Activated CD8-positive, alpha-beta memory T cell treated with anti-CD3 and anti-CD28 coated beads, Interleukin-2, amount 10 ng/mL, durations not matched to agents 7 days and 5 days (primary cell): ENCODE results near the gene RASGRP4. TPM values are rescaled to one million over a fixed set of nuclear protein-coding genes. Genes with fewer than 3 reads are reported as not detected.

ENCODE experiments used
- ATAC-seq: fragments of 150-1000 bp; cut with Tn5 transposase; one replicate; pipeline ENCODE4 v1.10.0; 2021; ENCODE audit warnings: moderate library complexity
- CTCF ChIA-PET: fragments of 350-600 bp; sonication (Branson Sonifier 250); formaldehyde crosslinking; loops from one replicate; lab custom pipeline; 2021; ENCODE audit warnings: antibody characterized with exemption; lab: Charles Lee
- DNase-seq: peaks from one replicate; pipeline ENCODE4 v3.0.0-alpha.2; 2020
- H3K27ac Mint-ChIP-seq: one replicate; pipeline ENCODE4 v1.8.0; 2021; ENCODE audit warnings: mild to moderate bottlenecking, mixed read lengths
- H3K27me3 Mint-ChIP-seq: one replicate; pipeline ENCODE4 v1.8.0; 2021; ENCODE audit warnings: mixed read lengths
- H3K36me3 Mint-ChIP-seq: one replicate; pipeline ENCODE4 v1.8.0; 2021; ENCODE audit warnings: mild to moderate bottlenecking, mixed read lengths
- H3K4me1 Mint-ChIP-seq: one replicate; pipeline ENCODE4 v1.8.0; 2021; ENCODE audit warnings: mixed read lengths
- H3K4me3 Mint-ChIP-seq: one replicate; pipeline ENCODE4 v1.8.0; 2021; ENCODE audit warnings: mild to moderate bottlenecking, moderate library complexity, mixed read lengths
- H3K9me3 Mint-ChIP-seq: one replicate; pipeline ENCODE4 v1.8.0; 2022; ENCODE audit warnings: low read depth, mixed read lengths
- total RNA-seq, 2 experiments: library from RNA; stranded (reverse); gene quantifications; one replicate each; pipeline ENCODE4 v1.2.3, GENCODE V29; 2021

The RASGRP4 gene
- total RNA-seq, 2 experiments from 2014 or later, result 1.4 to 1.6 TPM

- Mint-ChIP-seq H3K36me3 (peaks cover 14% of the 10 kb centered on the region), H3K4me3 (peak within 1 kb of the TSS; percentile 77), H3K9me3 (no peaks in the 10 kb centered on the region), H3K4me1 (peaks cover 13% of the 10 kb centered on the region), H3K27me3 (peaks cover 8% of the 10 kb centered on the region), H3K27ac (peak within 1 kb of the TSS; percentile 90)
- DNase-seq (peak; percentile 98), ATAC-seq (peak; percentile 98)
- CTCF ChIA-PET, result interaction anchor here (0.6 to 4.5 kb wide), 76 partner anchors 10 to 1042 kb away, joined by 3 to 57 read pairs (median 4); partner anchors contain the start of genes ACTN4, CATSPERG, ECH1 and EIF3K
Measured at GRCh38 chr19:38402967-38403674, 22.9 kb downstream of the RASGRP4 start, which contains the start of gene FAM98C. Gene FAM98C (plus strand): TSS chr19:38403093. CDS start chr19:38403154, 61 bp downstream.

GRCh38 chr19:38402623-38402966, 23.4 kb downstream of the RASGRP4 start:
- DNase-seq, result no peak

GRCh38 chr19:38401148-38401547, 24.9 kb downstream of the RASGRP4 start:
- Mint-ChIP-seq H3K36me3 (peaks cover 4% of the 10 kb centered on the region), H3K9me3 (no peaks in the 10 kb centered on the region), H3K4me1 (peaks cover 20% of the 10 kb centered on the region), H3K27me3 (peaks cover 16% of the 10 kb centered on the region), H3K27ac (no peak overlapping the region), H3K4me3 (no peak overlapping the region)
- no peak for DNase-seq
- CTCF ChIA-PET, result interaction anchor here (4.5 kb wide), 1 partner anchor 529 kb away, joined by 42 read pairs; the partner anchor contains the start of genes MRPS12 and SARS2
- ATAC-seq, result no peak

More at GRCh38 chr19:38402623-38402966, 23.4 kb downstream of the RASGRP4 start:
- CTCF ChIA-PET, result interaction anchor here (0.5 to 4.5 kb wide), 74 partner anchors 9 to 1043 kb away, joined by 3 to 57 read pairs (median 4); partner anchors contain the start of genes ACTN4, CATSPERG, ECH1 and EIF3K
- no peaks in the 10 kb centered on the region for H3K9me3 Mint-ChIP-seq
- peaks cover 12% of the 10 kb centered on the region for H3K36me3 Mint-ChIP-seq
- H3K27ac Mint-ChIP-seq, result peak overlapping the region; percentile 90
- H3K4me1 Mint-ChIP-seq, result peaks cover 13% of the 10 kb centered on the region
- H3K4me3 Mint-ChIP-seq, result peak overlapping the region; percentile 77
- H3K27me3 Mint-ChIP-seq, result peaks cover 8% of the 10 kb centered on the region
- ATAC-seq, result no peak

GRCh38 chr19:38400361-38400760, 25.7 kb downstream of the RASGRP4 start:
- H3K27ac Mint-ChIP-seq, result no peak overlapping the region
- CTCF ChIA-PET, result interaction anchor here (1.1 kb wide), 1 partner anchor 221 kb away, joined by 3 read pairs; no protein-coding TSS in a partner anchor
- peaks cover 16% of the 10 kb centered on the region for H3K27me3 Mint-ChIP-seq
- DNase-seq, result no peak
- no peak overlapping the region for H3K4me3 Mint-ChIP-seq
- peaks cover 2% of the 10 kb centered on the region for H3K36me3 Mint-ChIP-seq
- H3K9me3 Mint-ChIP-seq, result no peaks in the 10 kb centered on the region
- no peak for ATAC-seq
- H3K4me1 Mint-ChIP-seq, result peaks cover 21% of the 10 kb centered on the region

- CTCF ChIA-PET, result interaction anchor here (1.1 kb wide), 1 partner anchor 222 kb away, joined by 3 read pairs; no protein-coding TSS in a partner anchor
- Mint-ChIP-seq H3K4me3 (no peak overlapping the region), H3K27ac (no peak overlapping the region), H3K9me3 (no peaks in the 10 kb centered on the region), H3K36me3 (no peaks in the 10 kb centered on the region), H3K27me3 (peaks cover 16% of the 10 kb centered on the region), H3K4me1 (peaks cover 22% of the 10 kb centered on the region)
- DNase-seq (no peak), ATAC-seq (no peak)
Measured at GRCh38 chr19:38399537-38399936, 26.5 kb downstream of the RASGRP4 start.

GRCh38 chr19:38399081-38399480, 26.9 kb downstream of the RASGRP4 start:
- Mint-ChIP-seq H3K4me3 (no peak overlapping the region), H3K27ac (no peak overlapping the region)

GRCh38 chr19:38395381-38396114, 30.5 kb downstream of the RASGRP4 start:
- Mint-ChIP-seq H3K4me3 (peak overlapping the region; percentile 67), H3K27me3 (peaks cover 46% of the 10 kb centered on the region), H3K36me3 (no peaks in the 10 kb centered on the region), H3K4me1 (peaks cover 16% of the 10 kb centered on the region), H3K9me3 (no peaks in the 10 kb centered on the region), H3K27ac (peak overlapping the region; percentile 39)
- CTCF ChIA-PET, result interaction anchor here (0.7 to 4.3 kb wide), 6 partner anchors 8 to 161 kb away, joined by 3 to 26 read pairs (median 4); partner anchors contain the start of genes FAM98C and PSMD8
- ATAC-seq, result peak; percentile 82
- DNase-seq, result peak; percentile 55

More at GRCh38 chr19:38399081-38399480, 26.9 kb downstream of the RASGRP4 start:
- CTCF ChIA-PET, result no interaction called here
- Mint-ChIP-seq H3K36me3 (no peaks in the 10 kb centered on the region), H3K27me3 (peaks cover 19% of the 10 kb centered on the region), H3K4me1 (peaks cover 23% of the 10 kb centered on the region), H3K9me3 (no peaks in the 10 kb centered on the region)
- DNase-seq, result no peak
- no peak for ATAC-seq

- H3K9me3 Mint-ChIP-seq, result no peaks in the 10 kb centered on the region
- CTCF ChIA-PET, result interaction anchor here (0.6 to 4.3 kb wide), 5 partner anchors 9 to 240 kb away, joined by 3 to 26 read pairs (median 4); partner anchors contain the start of genes FAM98C and PSMD8
- ATAC-seq (peak; percentile 83), DNase-seq (peak; percentile 89)
- no peaks in the 10 kb centered on the region for H3K36me3 Mint-ChIP-seq
- H3K4me1 Mint-ChIP-seq, result peaks cover 19% of the 10 kb centered on the region
- H3K4me3 Mint-ChIP-seq, result peak overlapping the region; percentile 67
- peak overlapping the region; percentile 39 for H3K27ac Mint-ChIP-seq
- H3K27me3 Mint-ChIP-seq, result peaks cover 50% of the 10 kb centered on the region
Measured at GRCh38 chr19:38394488-38394887, 31.5 kb downstream of the RASGRP4 start.

GRCh38 chr19:38392707-38393308, 33.2 kb downstream of the RASGRP4 start:
- Mint-ChIP-seq H3K27me3 (peaks cover 53% of the 10 kb centered on the region), H3K9me3 (no peaks in the 10 kb centered on the region), H3K4me3 (no peak overlapping the region), H3K4me1 (peaks cover 26% of the 10 kb centered on the region), H3K36me3 (no peaks in the 10 kb centered on the region), H3K27ac (no peak overlapping the region)
- CTCF ChIA-PET, result interaction anchor here (0.7 to 4.3 kb wide), 2 partner anchors 10 to 489 kb away, joined by 3 to 26 read pairs; partner anchors contain the start of gene FAM98C
- DNase-seq (no peak), ATAC-seq (no peak)

GRCh38 chr19:38391911-38392464, 34.0 kb downstream of the RASGRP4 start:
- Mint-ChIP-seq H3K27me3 (peaks cover 54% of the 10 kb centered on the region), H3K4me3 (no peak overlapping the region), H3K27ac (no peak overlapping the region), H3K4me1 (peaks cover 32% of the 10 kb centered on the region), H3K9me3 (no peaks in the 10 kb centered on the region), H3K36me3 (peaks cover 3% of the 10 kb centered on the region)
- ATAC-seq (no peak), DNase-seq (no peak)
- CTCF ChIA-PET, result interaction anchor here (4.3 kb wide), 1 partner anchor 11 kb away, joined by 26 read pairs; the partner anchor contains the start of gene FAM98C

GRCh38 chr19:38389957-38390924, 35.8 kb downstream of the RASGRP4 start:
- H3K4me1 Mint-ChIP-seq, result peaks cover 24% of the 10 kb centered on the region
- ATAC-seq (no peak), DNase-seq (no peak)
- peaks cover 50% of the 10 kb centered on the region for H3K27me3 Mint-ChIP-seq
- no peak overlapping the region for H3K27ac Mint-ChIP-seq
- CTCF ChIA-PET, result interaction anchor here (1.0 to 2.1 kb wide), 2 partner anchors 13 to 16 kb away, joined by 3 to 11 read pairs; partner anchors contain the start of genes FAM98C and PSMD8
- peaks cover 3% of the 10 kb centered on the region for H3K36me3 Mint-ChIP-seq
- no peaks in the 10 kb centered on the region for H3K9me3 Mint-ChIP-seq
- no peak overlapping the region for H3K4me3 Mint-ChIP-seq
